Prostate gland (tissue), 2 donors: ENCODE data around the gene CDC42EP3.

ENCODE experiments used
- POLR2A ChIP-seq: fragments of 450-650 bp; IDR thresholded peaks from one replicate; pipeline ENCODE4 v1.6.1; 2016; ENCODE audit warnings: antibody characterized with exemption, mild to moderate bottlenecking
- POLR2AphosphoS5 ChIP-seq: sonication (generic); formaldehyde crosslinking; IDR thresholded peaks from one replicate; pipeline ENCODE4 v1.6.1; 2017; ENCODE audit warnings: antibody characterized with exemption
- TF ChIP-seq, protein P1 (sequence below), 4 experiments: fragments of 200-600 bp in 2 of 4; fragments of 450-650 bp in 2 of 4; sonication (generic) in 2 of 4; IDR thresholded peaks; 1 replicate in 3 of 4; 2 replicates in 1 of 4; pipeline ENCODE4 v1.5.1; 2016 to 2019; ENCODE audit warnings: antibody characterized with exemption in 4 of 4, mild to moderate bottlenecking in 2 of 4, moderate library complexity in 2 of 4

DNA sequence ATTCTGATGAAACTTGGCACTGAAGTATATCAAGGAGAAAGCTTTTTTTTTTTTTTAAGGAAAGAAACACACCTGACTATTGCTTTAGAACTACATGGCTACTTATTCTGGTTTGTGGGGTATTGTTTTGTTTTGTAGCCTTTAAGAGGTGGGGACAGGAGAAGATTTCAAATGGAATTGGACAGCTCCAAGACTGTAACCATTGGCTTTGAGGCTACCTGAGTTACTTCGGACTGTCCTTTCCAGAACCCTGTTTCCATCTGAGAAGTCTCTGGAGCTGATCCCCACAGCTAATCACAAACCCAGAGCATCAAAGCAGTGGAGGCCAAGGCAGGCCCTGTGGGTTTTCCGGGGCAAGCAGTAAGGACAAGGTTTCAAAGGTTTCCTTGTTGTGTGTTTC is 4.7 kb downstream of the CDC42EP3 start:
- no peak for TF ChIP-seq POLR2A
- TF ChIP-seq, protein P1, sequence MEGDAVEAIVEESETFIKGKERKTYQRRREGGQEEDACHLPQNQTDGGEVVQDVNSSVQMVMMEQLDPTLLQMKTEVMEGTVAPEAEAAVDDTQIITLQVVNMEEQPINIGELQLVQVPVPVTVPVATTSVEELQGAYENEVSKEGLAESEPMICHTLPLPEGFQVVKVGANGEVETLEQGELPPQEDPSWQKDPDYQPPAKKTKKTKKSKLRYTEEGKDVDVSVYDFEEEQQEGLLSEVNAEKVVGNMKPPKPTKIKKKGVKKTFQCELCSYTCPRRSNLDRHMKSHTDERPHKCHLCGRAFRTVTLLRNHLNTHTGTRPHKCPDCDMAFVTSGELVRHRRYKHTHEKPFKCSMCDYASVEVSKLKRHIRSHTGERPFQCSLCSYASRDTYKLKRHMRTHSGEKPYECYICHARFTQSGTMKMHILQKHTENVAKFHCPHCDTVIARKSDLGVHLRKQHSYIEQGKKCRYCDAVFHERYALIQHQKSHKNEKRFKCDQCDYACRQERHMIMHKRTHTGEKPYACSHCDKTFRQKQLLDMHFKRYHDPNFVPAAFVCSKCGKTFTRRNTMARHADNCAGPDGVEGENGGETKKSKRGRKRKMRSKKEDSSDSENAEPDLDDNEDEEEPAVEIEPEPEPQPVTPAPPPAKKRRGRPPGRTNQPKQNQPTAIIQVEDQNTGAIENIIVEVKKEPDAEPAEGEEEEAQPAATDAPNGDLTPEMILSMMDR (IDR thresholded peaks at IDR 0.05): no peak
- TF ChIP-seq POLR2AphosphoS5: no peak
